ENCODE results near the gene IGFN1. TPM values are rescaled to one million over a fixed set of nuclear protein-coding genes. Genes with fewer than 3 reads are reported as not detected.

IGFN1 gene
- total and polyA plus RNA-seq, 2 of the 8 experiments (the other 6 are each of a cell fraction or from before 2014, with no cell fraction given): not detected

GRCh38 chr1:201229771-201230635 lies 39.4 kb downstream of the IGFN1 start:
- H3K9me3 ChIP-seq (ENCODE audit: insufficient read depth in 2 of 2, low read depth in 1 of 2, low read length in 1 of 2): no peaks in the 10 kb centered on the region
- no peaks in the 10 kb centered on the region for H3K79me2 ChIP-seq (ENCODE audit: control insufficient read depth in 1 of 2, insufficient read depth in 2 of 2, low read length in 2 of 2)
- TF ChIP-seq RAD21 (IDR thresholded peaks at IDR 0.05 in 1 of 2, conservative IDR thresholded peaks at IDR 0.05 in 1 of 2; ENCODE audit: low read depth in 2 of 2, low read length in 2 of 2) (peak; percentile 27 to 41; a peak in 3 of 4 replicates), FOSL1 (IDR thresholded peaks at IDR 0.05; ENCODE audit: insufficient read depth, low read depth, low read length) (no peak)
- H2BK5ac ChIP-seq (ENCODE audit: low read depth, low read length): no peak overlapping the region
- no peak overlapping the region for H4K8ac ChIP-seq (ENCODE audit: extremely low read depth, insufficient read depth, low read length)
- no peaks in the 10 kb centered on the region for H4K20me1 ChIP-seq (replicated peaks in 1 of 2; ENCODE audit: control insufficient read depth in 1 of 2, insufficient read depth in 2 of 2, low read length in 2 of 2)
- no peaks in the 10 kb centered on the region for H3K23me2 ChIP-seq (ENCODE audit: low read depth, low read length)
- WGBS, 2 experiments (ENCODE audit: extremely low coverage in 1 of 2, insufficient coverage in 1 of 2, insufficient read length in 1 of 2, insufficient replicate concordance in 2 of 2, low coverage in 1 of 2, low lambda C conversion rate in 2 of 2, missing lambda C conversion rate in 1 of 2): 80% methylated on average over 6 of the region's 6 CpGs; no CpG with 5 or more reads in 1 of the 2 experiments
- no peak overlapping the region for H3K4me2 ChIP-seq (ENCODE audit: insufficient read depth in 1 of 2, low read depth in 2 of 2, low read length in 2 of 2)
- no peak overlapping the region for H2AFZ ChIP-seq (ENCODE audit: low read length)
- H3K4ac ChIP-seq (replicated peaks; ENCODE audit: insufficient read length, low read depth, low read length): no peak overlapping the region
- H3K14ac ChIP-seq (ENCODE audit: insufficient read length): no peak overlapping the region
- H3K79me1 ChIP-seq (ENCODE audit: low read depth, low read length): no peaks in the 10 kb centered on the region
- H3K56ac ChIP-seq (replicated peaks; ENCODE audit: insufficient read length, low read depth, low read length): no peak overlapping the region
- no peak overlapping the region for H2AK5ac ChIP-seq (ENCODE audit: low read depth, low read length)
- no peaks in the 10 kb centered on the region for H3K36me3 ChIP-seq (ENCODE audit: control insufficient read depth in 2 of 4, insufficient read depth in 4 of 4, low read length in 3 of 4)
- ChIA-PET POLR2A (ENCODE audit: partially characterized antibody) (interaction anchor here (0.8 to 1.0 kb wide), 2 partner anchors 58 to 81 kb away, joined by 3 read pairs; no protein-coding TSS in a partner anchor), CTCF (ENCODE audit: partially characterized antibody) (interaction anchor here (0.8 to 1.8 kb wide), 8 partner anchors 15 to 257 kb away, joined by 3 to 9 read pairs (median 4); no protein-coding TSS in a partner anchor)
- FAIRE-seq (no peak), DNase-seq (ENCODE audit: low read depth in 1 of 2, low spot score in 2 of 2) (peak in 1 of 2 experiments; percentile 33)
- H2BK15ac ChIP-seq (ENCODE audit: low read length): no peak overlapping the region
- no peak overlapping the region for H2BK120ac ChIP-seq (replicated peaks; ENCODE audit: low read depth, low read length)
- no peak overlapping the region; a peak in 1 of 7 replicates for H3K9ac ChIP-seq (replicated peaks in 1 of 4; ENCODE audit: extremely low read depth in 1 of 4, low read depth in 3 of 4, low read length in 3 of 4)
- no peak overlapping the region for H4K91ac ChIP-seq (replicated peaks; ENCODE audit: insufficient read length, low read length)
- H3K27ac ChIP-seq (ENCODE audit: low read depth, low read length): no peak overlapping the region
- no peak overlapping the region for H3K4me3 ChIP-seq (ENCODE audit: extremely low read depth in 1 of 4, insufficient read depth in 2 of 4, low read depth in 3 of 4, low read length in 4 of 4)
- no peak overlapping the region for H2BK20ac ChIP-seq (ENCODE audit: low read length)
- H3K23ac ChIP-seq (ENCODE audit: insufficient read length): no peak overlapping the region
- no peak overlapping the region for H2BK12ac ChIP-seq (ENCODE audit: low read depth, low read length)
- no peaks in the 10 kb centered on the region for H3K27me3 ChIP-seq (replicated peaks in 1 of 4; ENCODE audit: control insufficient read depth in 3 of 4, extremely low read depth in 1 of 4, insufficient read depth in 3 of 4, low read length in 3 of 4)
- H3K4me1 ChIP-seq (replicated peaks in 1 of 4; ENCODE audit: control insufficient read depth in 3 of 4, insufficient read depth in 4 of 4, low read length in 3 of 4): no peaks in the 10 kb centered on the region
- no peak overlapping the region for H3K18ac ChIP-seq (ENCODE audit: extremely low read depth, low read length)
- H4K5ac ChIP-seq (ENCODE audit: insufficient read length, low read depth, low read length): no peak overlapping the region

All from H1 (cell line).